ENCODE results near the gene PHACTR4. TPM values are rescaled to one million over a fixed set of nuclear protein-coding genes. Genes with fewer than 3 reads are reported as not detected.
A peak's percentile ranks its signal among the peaks of the same experiment; 100 is the strongest.

Gene PHACTR4
- total and polyA plus RNA-seq, 2 of the 13 experiments (the other 11 are each of a cell fraction or from before 2014, with no cell fraction given): 13.9 to 17.1 TPM

DNA sequence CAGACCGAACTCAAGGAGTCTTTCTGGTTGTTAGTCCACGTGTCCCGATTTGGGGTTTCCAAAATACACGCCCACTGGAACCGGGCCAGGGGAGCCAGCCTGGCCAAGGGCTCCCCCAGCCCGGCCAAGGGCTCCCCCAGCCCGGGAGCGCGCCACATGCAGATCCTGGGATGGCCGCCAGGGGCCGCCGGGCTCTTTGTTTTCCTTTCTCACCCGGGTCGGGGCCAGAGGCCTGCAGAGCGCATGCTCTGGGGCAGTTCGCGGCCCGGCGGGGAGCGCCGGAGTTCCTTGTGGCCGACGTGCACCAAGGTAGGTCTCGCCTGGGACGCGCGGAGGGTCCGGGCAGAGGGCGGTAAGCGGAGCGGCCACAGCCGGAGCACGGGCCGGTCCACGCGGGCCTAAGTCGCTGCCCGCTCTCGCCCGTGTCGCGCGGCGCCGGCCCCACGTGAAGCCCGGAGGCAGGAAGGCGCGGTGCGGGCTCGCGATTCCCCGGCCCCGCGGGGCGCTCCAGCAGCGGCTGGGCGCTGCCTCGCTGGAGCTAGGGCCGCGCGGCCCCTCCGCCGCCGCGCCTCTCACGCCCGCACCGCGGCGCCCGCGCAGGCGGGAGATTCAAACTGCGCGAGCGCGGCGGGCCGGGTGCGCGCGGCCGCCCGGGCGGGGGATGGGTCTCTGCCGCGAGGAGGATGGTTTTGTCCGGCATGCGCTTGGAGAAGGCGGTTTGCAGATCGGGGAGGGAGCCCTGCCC lies 148.6 kb downstream of the PHACTR4 start (continued):
- TF ChIP-seq, protein P1, sequence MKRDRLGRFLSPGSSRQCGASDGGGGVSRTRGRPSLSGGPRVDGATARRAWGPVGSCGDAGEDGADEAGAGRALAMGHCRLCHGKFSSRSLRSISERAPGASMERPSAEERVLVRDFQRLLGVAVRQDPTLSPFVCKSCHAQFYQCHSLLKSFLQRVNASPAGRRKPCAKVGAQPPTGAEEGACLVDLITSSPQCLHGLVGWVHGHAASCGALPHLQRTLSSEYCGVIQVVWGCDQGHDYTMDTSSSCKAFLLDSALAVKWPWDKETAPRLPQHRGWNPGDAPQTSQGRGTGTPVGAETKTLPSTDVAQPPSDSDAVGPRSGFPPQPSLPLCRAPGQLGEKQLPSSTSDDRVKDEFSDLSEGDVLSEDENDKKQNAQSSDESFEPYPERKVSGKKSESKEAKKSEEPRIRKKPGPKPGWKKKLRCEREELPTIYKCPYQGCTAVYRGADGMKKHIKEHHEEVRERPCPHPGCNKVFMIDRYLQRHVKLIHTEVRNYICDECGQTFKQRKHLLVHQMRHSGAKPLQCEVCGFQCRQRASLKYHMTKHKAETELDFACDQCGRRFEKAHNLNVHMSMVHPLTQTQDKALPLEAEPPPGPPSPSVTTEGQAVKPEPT (CRISPR knock-in tag; IDR thresholded peaks at IDR 0.05; ENCODE audit: low read depth): peak; percentile 76; the same call in 1 of the 2 replicates
- TF ChIP-seq SP2 (CRISPR knock-in tag; IDR thresholded peaks at IDR 0.05) (no peak; the same call in 1 of the 2 replicates), ZNF160 (CRISPR knock-in tag; IDR thresholded peaks at IDR 0.05) (peak; percentile 77; the same call in 1 of the 2 replicates), HNF4G (IDR thresholded peaks at IDR 0.05; ENCODE audit: borderline replicate concordance, low read depth, low read length) (no peak), HNF4G (CRISPR knock-in tag; IDR thresholded peaks at IDR 0.05; ENCODE audit: borderline replicate concordance, low read depth) (no peak), NBN (conservative IDR thresholded peaks at IDR 0.05) (no peak), NFIB (CRISPR knock-in tag; IDR thresholded peaks at IDR 0.05; ENCODE audit: borderline replicate concordance) (no peak), MXI1 (IDR thresholded peaks at IDR 0.05; ENCODE audit: borderline replicate concordance, low read depth, low read length) (peak; percentile 72; the same call in 2 of the 3 replicates), KLF11 (CRISPR knock-in tag; IDR thresholded peaks at IDR 0.05) (peak; percentile 60), FOXA1 (IDR thresholded peaks at IDR 0.05) (no peak), FOXA1 (CRISPR knock-in tag; IDR thresholded peaks at IDR 0.05) (peak; percentile 74), FOXO1 (CRISPR knock-in tag; IDR thresholded peaks at IDR 0.05) (peak; percentile 63), ZFY (CRISPR knock-in tag; IDR thresholded peaks at IDR 0.05) (peak; percentile 84)
- TF ChIP-seq, protein P2, sequence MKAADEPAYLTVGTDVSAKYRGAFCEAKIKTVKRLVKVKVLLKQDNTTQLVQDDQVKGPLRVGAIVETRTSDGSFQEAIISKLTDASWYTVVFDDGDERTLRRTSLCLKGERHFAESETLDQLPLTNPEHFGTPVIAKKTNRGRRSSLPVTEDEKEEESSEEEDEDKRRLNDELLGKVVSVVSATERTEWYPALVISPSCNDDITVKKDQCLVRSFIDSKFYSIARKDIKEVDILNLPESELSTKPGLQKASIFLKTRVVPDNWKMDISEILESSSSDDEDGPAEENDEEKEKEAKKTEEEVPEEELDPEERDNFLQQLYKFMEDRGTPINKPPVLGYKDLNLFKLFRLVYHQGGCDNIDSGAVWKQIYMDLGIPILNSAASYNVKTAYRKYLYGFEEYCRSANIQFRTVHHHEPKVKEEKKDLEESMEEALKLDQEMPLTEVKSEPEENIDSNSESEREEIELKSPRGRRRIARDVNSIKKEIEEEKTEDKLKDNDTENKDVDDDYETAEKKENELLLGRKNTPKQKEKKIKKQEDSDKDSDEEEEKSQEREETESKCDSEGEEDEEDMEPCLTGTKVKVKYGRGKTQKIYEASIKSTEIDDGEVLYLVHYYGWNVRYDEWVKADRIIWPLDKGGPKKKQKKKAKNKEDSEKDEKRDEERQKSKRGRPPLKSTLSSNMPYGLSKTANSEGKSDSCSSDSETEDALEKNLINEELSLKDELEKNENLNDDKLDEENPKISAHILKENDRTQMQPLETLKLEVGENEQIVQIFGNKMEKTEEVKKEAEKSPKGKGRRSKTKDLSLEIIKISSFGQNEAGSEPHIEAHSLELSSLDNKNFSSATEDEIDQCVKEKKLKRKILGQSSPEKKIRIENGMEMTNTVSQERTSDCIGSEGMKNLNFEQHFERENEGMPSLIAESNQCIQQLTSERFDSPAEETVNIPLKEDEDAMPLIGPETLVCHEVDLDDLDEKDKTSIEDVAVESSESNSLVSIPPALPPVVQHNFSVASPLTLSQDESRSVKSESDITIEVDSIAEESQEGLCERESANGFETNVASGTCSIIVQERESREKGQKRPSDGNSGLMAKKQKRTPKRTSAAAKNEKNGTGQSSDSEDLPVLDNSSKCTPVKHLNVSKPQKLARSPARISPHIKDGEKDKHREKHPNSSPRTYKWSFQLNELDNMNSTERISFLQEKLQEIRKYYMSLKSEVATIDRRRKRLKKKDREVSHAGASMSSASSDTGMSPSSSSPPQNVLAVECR (CRISPR knock-in tag; IDR thresholded peaks at IDR 0.05; ENCODE audit: borderline replicate concordance): peak; percentile 83
- TF ChIP-seq, protein P3, sequence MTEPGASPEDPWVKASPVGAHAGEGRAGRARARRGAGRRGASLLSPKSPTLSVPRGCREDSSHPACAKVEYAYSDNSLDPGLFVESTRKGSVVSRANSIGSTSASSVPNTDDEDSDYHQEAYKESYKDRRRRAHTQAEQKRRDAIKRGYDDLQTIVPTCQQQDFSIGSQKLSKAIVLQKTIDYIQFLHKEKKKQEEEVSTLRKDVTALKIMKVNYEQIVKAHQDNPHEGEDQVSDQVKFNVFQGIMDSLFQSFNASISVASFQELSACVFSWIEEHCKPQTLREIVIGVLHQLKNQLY (CRISPR knock-in tag; IDR thresholded peaks at IDR 0.05): no peak
- TF ChIP-seq, protein P4, sequence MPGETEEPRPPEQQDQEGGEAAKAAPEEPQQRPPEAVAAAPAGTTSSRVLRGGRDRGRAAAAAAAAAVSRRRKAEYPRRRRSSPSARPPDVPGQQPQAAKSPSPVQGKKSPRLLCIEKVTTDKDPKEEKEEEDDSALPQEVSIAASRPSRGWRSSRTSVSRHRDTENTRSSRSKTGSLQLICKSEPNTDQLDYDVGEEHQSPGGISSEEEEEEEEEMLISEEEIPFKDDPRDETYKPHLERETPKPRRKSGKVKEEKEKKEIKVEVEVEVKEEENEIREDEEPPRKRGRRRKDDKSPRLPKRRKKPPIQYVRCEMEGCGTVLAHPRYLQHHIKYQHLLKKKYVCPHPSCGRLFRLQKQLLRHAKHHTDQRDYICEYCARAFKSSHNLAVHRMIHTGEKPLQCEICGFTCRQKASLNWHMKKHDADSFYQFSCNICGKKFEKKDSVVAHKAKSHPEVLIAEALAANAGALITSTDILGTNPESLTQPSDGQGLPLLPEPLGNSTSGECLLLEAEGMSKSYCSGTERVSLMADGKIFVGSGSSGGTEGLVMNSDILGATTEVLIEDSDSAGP (CRISPR knock-in tag; IDR thresholded peaks at IDR 0.05; ENCODE audit: borderline replicate concordance): peak; percentile 73
- TF ChIP-seq, protein P5, sequence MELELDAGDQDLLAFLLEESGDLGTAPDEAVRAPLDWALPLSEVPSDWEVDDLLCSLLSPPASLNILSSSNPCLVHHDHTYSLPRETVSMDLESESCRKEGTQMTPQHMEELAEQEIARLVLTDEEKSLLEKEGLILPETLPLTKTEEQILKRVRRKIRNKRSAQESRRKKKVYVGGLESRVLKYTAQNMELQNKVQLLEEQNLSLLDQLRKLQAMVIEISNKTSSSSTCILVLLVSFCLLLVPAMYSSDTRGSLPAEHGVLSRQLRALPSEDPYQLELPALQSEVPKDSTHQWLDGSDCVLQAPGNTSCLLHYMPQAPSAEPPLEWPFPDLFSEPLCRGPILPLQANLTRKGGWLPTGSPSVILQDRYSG (CRISPR knock-in tag; IDR thresholded peaks at IDR 0.05): no peak
- TF ChIP-seq, protein P6, sequence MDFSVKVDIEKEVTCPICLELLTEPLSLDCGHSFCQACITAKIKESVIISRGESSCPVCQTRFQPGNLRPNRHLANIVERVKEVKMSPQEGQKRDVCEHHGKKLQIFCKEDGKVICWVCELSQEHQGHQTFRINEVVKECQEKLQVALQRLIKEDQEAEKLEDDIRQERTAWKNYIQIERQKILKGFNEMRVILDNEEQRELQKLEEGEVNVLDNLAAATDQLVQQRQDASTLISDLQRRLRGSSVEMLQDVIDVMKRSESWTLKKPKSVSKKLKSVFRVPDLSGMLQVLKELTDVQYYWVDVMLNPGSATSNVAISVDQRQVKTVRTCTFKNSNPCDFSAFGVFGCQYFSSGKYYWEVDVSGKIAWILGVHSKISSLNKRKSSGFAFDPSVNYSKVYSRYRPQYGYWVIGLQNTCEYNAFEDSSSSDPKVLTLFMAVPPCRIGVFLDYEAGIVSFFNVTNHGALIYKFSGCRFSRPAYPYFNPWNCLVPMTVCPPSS (IDR thresholded peaks at IDR 0.05): no peak
